Activated CD8-positive, alpha-beta T cell treated with anti-CD3 and anti-CD28 coated beads for 36 hours (primary cell): ENCODE data around the gene CREG2. TPM values are rescaled to one million over a fixed set of nuclear protein-coding genes. Genes with fewer than 3 reads are reported as not detected.
"Not testable (repeated sequence)": the region's sequence is repeated elsewhere in the genome, so short reads cannot be mapped to it uniquely, and the experiment has no call there.

Experiments
- ATAC-seq: fragments of 200-7000 bp; cut with Tn5 transposase; one replicate; pipeline ENCODE4 v1.10.0; 2021; ENCODE audit warnings: mild to moderate bottlenecking, moderate library complexity
- CTCF ChIA-PET: fragments of 350-600 bp; sonication (Branson Sonifier 250); formaldehyde crosslinking; loops from one replicate; lab custom pipeline; 2021; ENCODE audit warnings: antibody characterized with exemption; lab: Charles Lee
- POLR2A ChIA-PET: fragments of 350-600 bp; sonication (Branson Sonifier 250); formaldehyde crosslinking; loops from one replicate; lab custom pipeline; 2021; ENCODE audit warnings: antibody characterized with exemption; lab: Charles Lee
- DNase-seq: peaks from one replicate; pipeline ENCODE4 v3.0.0-alpha.2; 2020
- H3K27ac Mint-ChIP-seq: one replicate; pipeline ENCODE4 v1.8.0; 2021; ENCODE audit warnings: mild to moderate bottlenecking, mixed read lengths
- H3K27me3 Mint-ChIP-seq: one replicate; pipeline ENCODE4 v1.8.0; 2021; ENCODE audit warnings: mixed read lengths
- H3K36me3 Mint-ChIP-seq: one replicate; pipeline ENCODE4 v1.8.0; 2021; ENCODE audit warnings: low read depth, mixed read lengths
- H3K4me1 Mint-ChIP-seq: one replicate; pipeline ENCODE4 v1.8.0; 2021; ENCODE audit warnings: low read depth, mixed read lengths
- H3K4me3 Mint-ChIP-seq: one replicate; pipeline ENCODE4 v1.8.0; 2021; ENCODE audit warnings: mild to moderate bottlenecking, moderate library complexity, mixed read lengths
- H3K9me3 Mint-ChIP-seq: one replicate; pipeline ENCODE4 v1.8.0; 2021; ENCODE audit warnings: mixed read lengths
- intact Hi-C: fragments of 100-400 bp; cut with micrococcal nuclease; formaldehyde crosslinking; loops from one replicate; pipeline ENCODE4 v1.10.0; 2022
- total RNA-seq, 2 experiments: library from RNA; stranded (reverse); gene quantifications; one replicate each; pipeline ENCODE4 v1.2.3, GENCODE V29; 2021
- TF ChIP-seq, protein P1 (sequence below): fragments of 200-600 bp; IDR thresholded peaks from one replicate; pipeline ENCODE4 v1.8.0; 2022; ENCODE audit warnings: antibody characterized with exemption, mild to moderate bottlenecking

Gene CREG2
- total RNA-seq, 2 experiments from 2014 or later: not detected

DNA sequence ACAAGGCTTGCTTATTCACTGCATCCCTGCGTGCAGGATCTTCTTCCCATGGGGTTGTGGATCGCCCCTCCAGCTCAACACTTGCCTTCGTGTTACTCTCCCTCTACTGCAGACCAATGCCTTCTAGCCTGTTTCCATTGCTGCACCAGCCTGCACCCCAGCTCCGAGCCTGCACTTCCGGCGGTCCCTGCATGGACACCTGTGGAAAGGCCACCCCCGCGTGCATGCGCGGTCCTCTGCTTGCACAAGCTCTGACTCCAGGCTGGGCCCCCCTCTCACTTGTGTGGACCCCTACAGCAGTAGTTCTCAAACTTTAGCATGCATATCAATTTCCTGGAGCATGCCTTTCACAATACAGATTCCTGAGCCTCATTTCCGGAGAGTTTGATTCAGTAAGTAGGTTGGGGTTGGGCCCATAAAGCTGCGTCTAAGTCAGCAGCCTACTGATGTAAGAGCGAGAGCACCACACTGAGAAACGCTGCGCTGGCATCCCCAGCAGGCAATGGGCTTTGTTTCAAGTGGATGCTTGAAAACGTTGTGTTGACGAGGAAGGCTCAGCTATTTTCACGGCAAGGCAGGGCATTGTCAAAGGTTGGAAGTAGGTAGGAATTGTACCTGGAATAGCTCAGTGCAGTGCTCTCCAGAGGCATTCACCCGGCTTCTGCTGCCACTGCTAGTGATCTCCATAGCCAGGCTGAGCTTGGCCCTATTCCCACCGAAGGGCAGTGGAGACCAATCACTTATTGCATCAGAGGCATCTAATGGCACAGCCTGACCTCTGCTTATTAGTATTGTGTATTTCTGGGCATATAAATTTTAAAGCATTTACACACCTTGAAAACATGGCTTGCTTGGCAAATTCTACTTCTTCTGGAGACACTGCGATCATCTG is 32.6 kb downstream of the CREG2 start:
- Mint-ChIP-seq H3K27me3 (no peaks in the 10 kb centered on the region), H3K36me3 (no peaks in the 10 kb centered on the region), H3K27ac (no peak overlapping the region), H3K4me3 (no peak overlapping the region), H3K4me1 (peaks cover 3% of the 10 kb centered on the region), H3K9me3 (no peaks in the 10 kb centered on the region)
- ChIA-PET POLR2A (no interaction called here), CTCF (interaction anchor here (1.1 to 1.4 kb wide), 2 partner anchors 12 to 64 kb away, joined by 3 to 4 read pairs; no protein-coding TSS in a partner anchor)
- DNase-seq (no peak), ATAC-seq (no peak)
- intact Hi-C loops: no loop called here
- TF ChIP-seq, protein P1, sequence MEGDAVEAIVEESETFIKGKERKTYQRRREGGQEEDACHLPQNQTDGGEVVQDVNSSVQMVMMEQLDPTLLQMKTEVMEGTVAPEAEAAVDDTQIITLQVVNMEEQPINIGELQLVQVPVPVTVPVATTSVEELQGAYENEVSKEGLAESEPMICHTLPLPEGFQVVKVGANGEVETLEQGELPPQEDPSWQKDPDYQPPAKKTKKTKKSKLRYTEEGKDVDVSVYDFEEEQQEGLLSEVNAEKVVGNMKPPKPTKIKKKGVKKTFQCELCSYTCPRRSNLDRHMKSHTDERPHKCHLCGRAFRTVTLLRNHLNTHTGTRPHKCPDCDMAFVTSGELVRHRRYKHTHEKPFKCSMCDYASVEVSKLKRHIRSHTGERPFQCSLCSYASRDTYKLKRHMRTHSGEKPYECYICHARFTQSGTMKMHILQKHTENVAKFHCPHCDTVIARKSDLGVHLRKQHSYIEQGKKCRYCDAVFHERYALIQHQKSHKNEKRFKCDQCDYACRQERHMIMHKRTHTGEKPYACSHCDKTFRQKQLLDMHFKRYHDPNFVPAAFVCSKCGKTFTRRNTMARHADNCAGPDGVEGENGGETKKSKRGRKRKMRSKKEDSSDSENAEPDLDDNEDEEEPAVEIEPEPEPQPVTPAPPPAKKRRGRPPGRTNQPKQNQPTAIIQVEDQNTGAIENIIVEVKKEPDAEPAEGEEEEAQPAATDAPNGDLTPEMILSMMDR: no peak

DNA sequence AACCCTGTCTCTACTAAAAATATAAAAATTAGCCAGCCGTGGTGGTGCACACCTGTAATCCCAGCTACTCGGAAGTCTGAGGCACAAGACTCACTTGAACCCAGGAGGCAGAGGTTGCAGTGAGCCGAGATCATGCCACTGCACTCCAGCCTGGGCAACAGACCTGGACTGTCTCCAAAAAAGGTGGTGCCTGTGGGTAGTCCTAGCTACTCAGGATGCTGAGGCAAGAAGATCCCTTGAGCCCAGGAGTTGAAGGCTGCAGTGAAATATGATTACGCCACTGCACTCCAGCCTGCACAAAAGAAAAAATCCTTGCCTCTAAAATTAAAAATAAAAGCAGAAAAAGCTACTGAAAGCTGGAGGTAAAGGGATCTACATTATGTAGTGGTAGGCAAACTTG is 34.7 kb downstream of the CREG2 start:
- H3K27ac Mint-ChIP-seq, DNase-seq, H3K36me3 Mint-ChIP-seq, H3K4me3 Mint-ChIP-seq, intact Hi-C loops, H3K27me3 Mint-ChIP-seq, ATAC-seq, H3K4me1 Mint-ChIP-seq, H3K9me3 Mint-ChIP-seq, POLR2A ChIA-PET: not testable (repeated sequence)
- CTCF ChIA-PET: interaction anchor here (0.7 to 2.9 kb wide), 2 partner anchors 10 to 11 kb away, joined by 3 to 23 read pairs; no protein-coding TSS in a partner anchor

DNA sequence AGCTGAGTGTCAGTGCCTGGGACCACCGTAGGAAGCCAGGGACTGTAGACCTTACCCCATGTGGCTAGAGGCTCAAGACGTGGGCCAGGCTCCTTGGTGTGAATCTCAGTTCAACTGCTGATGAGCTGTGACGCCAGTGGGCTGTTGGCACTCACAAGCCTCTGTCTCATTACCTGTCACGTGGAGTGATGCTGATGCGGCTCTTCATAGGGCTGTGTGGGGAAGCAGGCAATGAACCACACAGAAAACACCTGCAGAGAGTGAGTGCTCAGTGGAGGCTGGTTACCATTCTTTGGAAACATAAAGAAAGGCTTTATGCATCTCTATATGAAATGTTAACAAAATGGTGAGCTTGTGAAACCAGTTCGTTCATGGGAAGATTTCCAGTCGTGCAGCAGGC is 36.1 kb downstream of the CREG2 start:
- DNase-seq (no peak), ATAC-seq (no peak)
- Mint-ChIP-seq H3K9me3 (no peaks in the 10 kb centered on the region), H3K4me1 (peaks cover 3% of the 10 kb centered on the region), H3K36me3 (no peaks in the 10 kb centered on the region), H3K27me3 (no peaks in the 10 kb centered on the region), H3K27ac (no peak overlapping the region), H3K4me3 (no peak overlapping the region)
- intact Hi-C loops: no loop called here
- TF ChIP-seq, protein P1: no peak
- ChIA-PET CTCF (interaction anchor here (0.6 to 3.4 kb wide), 5 partner anchors 10 to 533 kb away, joined by 3 to 23 read pairs (median 10); no protein-coding TSS in a partner anchor), POLR2A (no interaction called here)

DNA sequence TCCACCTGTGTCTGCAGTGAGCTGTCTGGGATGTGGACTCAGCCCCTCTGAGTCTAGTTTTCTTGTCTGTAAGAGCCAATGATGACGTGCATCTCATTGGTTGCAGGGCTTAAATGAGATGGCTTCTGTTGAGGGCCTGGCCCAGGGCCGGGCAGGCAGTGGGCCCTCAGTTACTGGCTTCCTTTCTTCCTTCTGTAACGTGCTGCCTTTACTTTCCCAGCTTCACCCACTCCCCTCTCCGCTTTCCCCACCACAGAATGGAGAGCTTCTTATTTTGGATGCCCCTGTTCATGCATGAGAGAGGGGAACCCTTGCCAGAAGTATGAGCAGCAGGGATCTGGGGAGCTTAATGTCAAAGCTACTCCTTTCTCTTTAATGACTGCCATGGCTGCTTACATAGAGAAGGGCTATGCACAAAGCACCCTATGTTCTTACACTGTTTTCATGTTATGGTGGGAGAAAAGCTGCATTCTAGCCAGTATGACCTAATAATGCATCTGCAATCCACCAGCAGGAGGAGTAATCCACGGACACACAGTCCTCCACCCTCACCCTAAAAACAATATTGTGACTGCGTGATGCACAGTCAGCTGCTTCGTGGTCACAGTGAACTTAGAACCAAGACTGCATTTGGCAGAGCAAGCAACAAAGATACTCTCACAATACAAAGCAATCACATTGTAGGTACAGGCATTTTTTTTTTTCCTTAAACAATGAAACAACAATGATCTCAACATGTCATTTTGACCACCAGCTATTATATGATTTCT is 37.2 kb downstream of the CREG2 start:
- ATAC-seq (no peak), DNase-seq (no peak)
- Mint-ChIP-seq H3K36me3 (no peaks in the 10 kb centered on the region), H3K27ac (no peak overlapping the region), H3K9me3 (no peaks in the 10 kb centered on the region), H3K27me3 (no peaks in the 10 kb centered on the region), H3K4me1 (peaks cover 3% of the 10 kb centered on the region), H3K4me3 (no peak overlapping the region)
- ChIA-PET CTCF (interaction anchor here (0.7 to 3.4 kb wide), 7 partner anchors 11 to 534 kb away, joined by 3 to 20 read pairs (median 3); partner anchors contain the start of gene CREG2), POLR2A (interaction anchor here (0.6 to 0.8 kb wide), 2 partner anchors 118 to 533 kb away, joined by 3 to 6 read pairs; no protein-coding TSS in a partner anchor)
- intact Hi-C loops: no loop called here
- TF ChIP-seq, protein P1: no peak

DNA sequence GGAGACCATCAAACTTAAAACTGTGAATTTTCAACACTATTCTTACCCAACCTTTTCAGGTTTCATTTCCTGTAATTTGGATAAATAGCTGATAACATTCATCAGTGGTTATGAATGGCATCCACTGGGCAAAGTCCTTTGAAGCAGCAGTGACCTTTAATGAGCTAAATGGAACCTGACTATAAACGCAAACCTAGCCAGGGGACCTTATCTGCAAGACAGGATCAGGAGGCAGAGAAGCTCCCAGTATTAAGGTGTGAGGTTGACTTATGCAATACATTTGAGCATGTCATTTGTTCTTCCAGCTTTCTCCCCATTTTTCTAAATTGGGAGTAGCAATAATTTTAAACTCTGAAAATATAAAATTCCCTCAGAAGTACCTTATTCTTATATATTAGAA is 38.4 kb downstream of the CREG2 start:
- no peak for DNase-seq
- POLR2A ChIA-PET: interaction anchor here (0.6 kb wide), 1 partner anchor 62 kb away, joined by 3 read pairs; no protein-coding TSS in a partner anchor

More for the DNA sequence above, 38.4 kb downstream of the CREG2 start:
- TF ChIP-seq, protein P1: no peak
- no peaks in the 10 kb centered on the region for H3K27me3 Mint-ChIP-seq
- H3K27ac Mint-ChIP-seq: no peak overlapping the region
- no peak overlapping the region for H3K4me3 Mint-ChIP-seq
- ATAC-seq: no peak
- no peaks in the 10 kb centered on the region for H3K36me3 Mint-ChIP-seq
- intact Hi-C loops: no loop called here
- peaks cover 3% of the 10 kb centered on the region for H3K4me1 Mint-ChIP-seq
- no peaks in the 10 kb centered on the region for H3K9me3 Mint-ChIP-seq
- CTCF ChIA-PET: interaction anchor here (0.8 to 3.4 kb wide), 4 partner anchors 9 to 70 kb away, joined by 3 to 20 read pairs (median 12); partner anchors contain the start of gene CREG2
